Glomerular visceral epithelial cell (primary cell): Measurements from ENCODE around the gene ALDH1A2.
A peak's percentile ranks its signal among the peaks of the same experiment; 100 is the strongest.
"Not testable (repeated sequence)": the region's sequence is repeated elsewhere in the genome, so short reads cannot be mapped to it uniquely, and the experiment has no call there.

Experiments used
- DNase-seq: peaks from one replicate; pipeline ENCODE4 v3.0.0-alpha.2; 2016; ENCODE audit errors: extremely low spot score

Gene ALDH1A2

DNA sequence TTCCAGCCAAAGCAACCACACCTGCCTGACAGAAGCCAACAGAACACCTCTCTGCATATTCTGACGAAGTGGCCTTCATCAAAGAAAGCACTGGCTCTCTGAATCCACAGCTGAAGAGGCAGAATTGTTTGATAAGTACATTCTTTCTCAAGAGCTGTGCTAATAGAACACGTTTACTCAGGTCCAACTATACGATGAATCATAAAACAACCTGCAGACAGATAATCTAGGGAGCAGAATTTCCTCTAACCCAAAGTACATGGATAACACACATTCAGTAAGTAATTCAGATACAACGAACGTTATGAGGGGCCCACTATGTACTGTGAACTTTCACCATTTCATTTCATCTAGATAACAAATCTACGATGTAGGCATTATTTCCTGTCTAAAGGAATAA, 25.4 kb downstream of the ALDH1A2 start:
- DNase-seq, result no peak

DNA sequence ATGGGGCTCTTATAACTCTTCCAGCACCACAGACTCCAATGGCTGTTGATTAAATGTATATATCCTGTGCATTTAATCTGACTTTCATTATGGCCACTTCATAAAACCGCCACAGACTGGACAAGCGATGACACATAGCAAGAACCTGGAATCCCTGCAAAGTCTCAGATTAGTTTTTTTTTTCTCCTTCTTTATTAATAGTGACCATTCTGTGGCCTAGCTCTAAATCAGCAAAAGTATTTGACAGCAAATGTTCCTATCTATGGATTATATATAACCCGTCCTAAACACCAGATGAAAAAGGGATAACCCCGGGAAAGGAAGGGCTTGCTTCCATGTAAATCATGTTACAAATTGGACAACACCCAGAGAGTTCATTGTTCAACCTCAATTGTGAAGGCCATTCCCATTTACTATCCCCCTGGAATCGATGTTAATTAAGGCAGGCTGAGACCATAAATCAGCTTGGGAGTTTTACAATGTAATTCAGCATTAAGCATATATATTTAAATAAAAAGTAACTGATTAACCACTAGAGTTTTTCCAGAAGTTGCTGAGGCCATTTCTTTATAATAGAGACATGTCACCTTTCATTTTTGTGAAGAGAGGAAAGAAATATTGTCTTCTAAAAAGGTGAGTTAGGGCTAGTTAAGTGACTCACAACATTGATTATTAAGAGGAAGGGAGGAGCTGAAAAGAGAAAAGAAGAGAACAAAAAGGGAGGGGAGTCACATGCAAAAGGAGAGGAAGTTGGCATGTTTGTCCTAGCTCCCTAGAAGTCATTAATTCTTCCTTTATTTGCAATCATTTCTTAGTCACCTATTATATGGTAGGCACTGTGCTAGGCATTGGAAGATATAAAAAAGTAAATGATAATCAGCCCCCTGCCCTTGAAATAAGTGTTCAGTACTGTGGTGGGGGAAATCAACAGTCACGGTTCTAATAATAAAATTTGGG, 26.2 kb downstream of the ALDH1A2 start:
- no peak for DNase-seq

DNA sequence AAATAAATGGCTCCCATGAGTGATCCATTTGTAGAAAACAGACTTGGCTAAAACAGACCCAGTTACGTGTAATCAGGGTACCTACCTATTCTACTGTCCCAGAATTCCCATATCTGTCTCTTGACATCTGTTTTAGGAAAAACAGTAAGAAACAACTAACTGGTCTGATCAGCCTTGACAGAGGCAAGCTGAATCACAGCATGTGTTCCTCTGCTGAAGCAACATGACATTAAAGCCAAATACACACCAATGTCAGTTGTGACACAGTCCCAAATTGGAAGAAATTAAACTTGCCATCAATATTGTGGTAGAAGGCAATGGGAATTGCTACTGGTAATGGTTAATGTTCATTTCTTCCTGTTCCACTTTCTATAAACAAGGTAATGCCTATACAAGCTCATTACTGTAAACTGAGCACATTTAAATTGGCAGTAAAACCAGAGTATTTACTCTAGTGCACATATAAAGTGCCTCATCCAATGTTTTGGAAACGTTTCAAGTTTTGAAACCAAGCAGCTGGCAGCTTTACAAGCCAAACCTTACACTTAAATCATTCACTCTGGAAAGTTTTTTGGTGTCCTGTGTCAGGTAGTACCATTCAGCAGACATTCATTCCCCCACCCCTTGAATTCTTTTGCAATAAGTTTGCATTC, 27.0 kb downstream of the ALDH1A2 start:
- DNase-seq, result peak; percentile 14

DNA sequence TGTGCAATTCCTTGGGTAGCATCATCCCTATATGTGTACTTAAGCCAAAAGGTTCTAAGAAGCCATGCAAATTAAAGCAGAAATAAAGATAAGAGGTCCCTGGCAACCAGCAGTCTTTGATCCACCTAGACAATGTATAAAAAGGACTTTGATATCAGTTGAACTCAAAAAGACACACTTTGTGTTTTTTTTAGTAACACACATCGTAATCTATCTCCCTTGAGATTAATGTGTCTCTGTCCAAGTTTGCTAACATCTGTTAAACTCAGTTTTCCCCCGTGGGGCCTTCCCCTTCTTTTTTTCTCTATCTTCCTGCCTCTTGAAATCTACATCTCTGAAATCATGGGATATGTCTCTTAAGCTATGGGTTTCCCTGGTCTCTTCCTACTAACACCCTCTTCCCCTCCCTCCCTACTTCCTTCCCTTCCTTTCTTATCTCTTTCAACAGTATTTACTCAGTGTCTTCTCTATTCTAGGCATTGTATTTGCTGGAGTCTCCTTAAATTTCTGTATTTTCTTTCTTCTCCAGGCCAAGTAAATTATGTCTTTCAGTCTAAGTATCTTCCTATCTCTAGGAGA, 27.7 kb downstream of the ALDH1A2 start:
- no peak for DNase-seq

DNA sequence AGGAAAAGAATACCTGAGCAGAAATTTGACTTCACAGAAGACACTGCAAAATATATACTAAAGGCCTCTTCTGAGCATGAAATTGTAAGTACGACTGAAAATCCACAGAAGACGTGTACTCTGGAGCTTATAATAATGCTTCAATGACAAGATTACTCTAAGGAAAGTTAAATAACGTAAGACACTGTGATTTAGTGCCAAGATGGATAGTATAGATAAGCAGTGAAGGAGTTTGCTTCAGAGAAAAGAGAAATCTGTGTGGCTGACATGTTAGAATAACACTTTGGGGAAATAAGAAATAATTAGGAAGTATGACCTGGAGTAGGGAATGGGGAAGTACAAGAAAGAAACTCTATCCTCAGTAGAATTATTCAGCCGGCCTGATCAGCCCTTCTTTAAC, 28.9 kb downstream of the ALDH1A2 start:
- no peak for DNase-seq

DNA sequence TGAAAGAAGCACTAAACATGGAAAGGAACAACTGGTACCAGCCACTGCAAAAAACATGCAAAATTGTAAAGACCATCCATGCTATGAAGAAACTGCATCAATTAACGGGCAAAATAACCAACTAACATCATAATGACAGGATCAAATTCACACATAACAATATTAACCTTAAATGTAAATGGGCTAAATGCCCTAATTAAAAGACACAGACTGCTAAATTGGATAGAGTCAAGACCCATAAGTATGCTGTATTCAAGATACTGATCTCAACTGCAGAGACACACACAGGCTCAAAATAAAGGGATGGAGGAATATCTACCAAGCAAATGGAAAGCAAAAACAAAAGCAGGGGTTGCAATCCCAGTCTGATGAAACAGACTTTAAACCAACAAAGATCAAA, 37.1 kb downstream of the ALDH1A2 start:
- not testable (repeated sequence) for DNase-seq

DNA sequence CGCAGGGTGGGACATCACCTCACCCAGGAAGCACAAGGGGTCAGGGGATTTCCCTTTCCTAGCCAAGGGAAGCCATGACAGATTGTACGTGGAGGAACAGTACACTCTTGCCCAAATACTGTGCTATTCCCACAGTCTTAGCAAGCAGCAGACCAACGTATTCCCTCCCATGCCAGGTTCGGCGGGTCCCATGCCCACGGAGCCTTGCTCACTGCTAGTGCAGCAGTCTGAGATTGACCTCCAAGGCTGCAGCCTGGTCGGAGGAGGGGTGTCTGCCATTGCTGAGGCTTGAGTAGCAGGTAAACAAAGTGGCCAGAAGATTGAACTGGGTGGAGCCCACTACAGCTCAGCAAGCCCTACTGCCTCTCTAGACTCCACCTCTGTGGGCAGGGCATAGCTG, 39.0 kb downstream of the ALDH1A2 start:
- DNase-seq, result no peak

DNA sequence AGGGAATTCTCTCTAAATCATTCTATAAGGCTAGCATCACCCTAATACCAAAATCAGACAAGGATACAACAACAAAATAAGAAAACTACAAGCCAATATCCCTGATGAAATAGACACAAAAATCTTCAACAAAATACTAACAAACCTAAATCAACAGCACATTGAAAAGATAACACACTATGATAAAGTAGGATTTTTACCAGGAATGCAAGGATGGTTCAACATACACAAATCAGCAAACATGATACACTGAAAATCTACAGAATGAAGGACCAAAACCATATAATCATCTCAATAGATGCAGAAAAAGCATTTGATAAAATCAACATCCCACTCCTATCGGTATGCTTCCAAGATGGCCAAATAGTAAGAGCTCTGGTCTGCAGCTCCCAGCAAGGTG, 39.5 kb downstream of the ALDH1A2 start:
- no peak for DNase-seq

DNA sequence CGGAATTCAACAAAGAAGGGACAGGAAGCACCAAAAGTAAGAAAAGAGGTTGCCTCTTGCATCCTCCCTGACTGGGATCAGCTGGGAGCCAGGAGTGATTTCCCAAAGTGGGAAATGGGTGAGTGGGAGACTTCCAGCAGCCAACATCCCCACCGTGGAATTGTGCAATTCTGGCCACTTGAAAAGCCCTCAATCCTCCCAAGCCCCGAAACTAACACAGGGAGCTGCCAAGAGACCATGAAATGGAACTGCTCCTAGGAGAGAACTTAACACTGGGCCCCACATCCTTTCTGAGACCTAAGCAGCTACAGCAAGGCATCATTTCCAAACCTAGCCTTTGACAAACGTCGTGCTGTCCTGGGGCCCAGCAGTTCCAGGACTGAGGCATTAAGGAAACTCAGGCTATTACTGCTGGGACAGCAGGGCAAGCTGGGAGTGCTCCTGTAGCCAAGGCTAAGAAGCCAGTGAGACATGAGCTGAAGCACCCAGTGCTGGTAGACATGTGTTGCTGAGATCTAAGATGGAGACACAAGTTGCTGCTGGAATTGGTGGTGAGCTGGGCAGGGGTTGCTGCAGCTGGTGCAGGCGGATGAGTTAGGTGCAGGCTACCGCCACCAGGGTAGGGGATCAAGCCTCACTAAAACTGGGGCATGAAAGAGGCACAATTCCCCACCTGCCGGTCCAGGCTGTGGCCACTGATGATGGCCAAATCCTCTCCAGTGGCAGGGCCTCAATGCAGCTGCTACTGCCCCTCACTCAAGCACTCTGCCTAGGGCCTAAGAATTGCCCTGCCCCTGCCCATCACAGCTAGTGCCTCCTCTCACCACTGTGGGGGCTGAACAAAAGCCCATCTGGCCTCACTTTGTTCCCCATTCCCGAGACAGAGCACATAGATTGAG, 43.9 kb downstream of the ALDH1A2 start:
- no peak for DNase-seq

DNA sequence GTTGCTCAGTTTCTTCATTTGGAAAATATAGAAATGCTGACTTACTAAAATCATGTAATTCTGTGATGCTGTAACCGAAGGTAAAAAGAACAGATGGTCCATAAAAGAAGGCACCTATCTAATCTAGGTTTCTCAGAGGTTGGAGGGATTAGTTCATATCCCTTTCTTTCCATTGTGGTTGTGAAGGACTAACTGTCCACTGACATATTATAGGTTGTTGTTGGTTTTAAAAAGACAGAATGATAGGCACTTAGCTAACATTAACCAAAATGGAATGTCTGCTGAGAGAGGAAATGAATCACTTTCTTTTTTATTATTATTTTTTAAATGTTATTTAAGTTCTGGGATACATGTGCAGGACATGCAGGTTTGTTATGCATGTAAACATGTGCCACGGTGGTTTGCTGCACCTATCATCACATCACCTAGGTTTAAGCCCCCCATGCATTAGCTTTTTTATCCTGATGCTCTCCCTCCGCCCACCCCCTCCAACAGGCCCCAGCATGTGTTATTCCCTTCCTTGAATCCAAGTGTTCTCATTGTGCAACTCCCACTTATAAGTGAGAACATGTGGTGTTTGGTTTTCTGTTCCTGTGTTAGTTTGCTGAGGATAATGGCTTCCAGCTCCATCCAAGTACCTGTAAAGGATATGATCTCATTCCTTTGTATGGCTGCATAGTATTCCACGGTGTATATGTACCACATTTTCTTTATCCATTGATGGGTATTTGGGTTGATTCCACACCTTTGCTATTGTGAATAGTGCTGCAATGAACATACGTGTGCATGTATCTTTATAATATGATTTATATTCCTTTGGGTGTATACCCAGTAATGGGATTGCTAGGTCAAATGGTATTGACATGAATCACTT, 45.8 kb downstream of the ALDH1A2 start:
- peak; percentile 0 for DNase-seq

DNA sequence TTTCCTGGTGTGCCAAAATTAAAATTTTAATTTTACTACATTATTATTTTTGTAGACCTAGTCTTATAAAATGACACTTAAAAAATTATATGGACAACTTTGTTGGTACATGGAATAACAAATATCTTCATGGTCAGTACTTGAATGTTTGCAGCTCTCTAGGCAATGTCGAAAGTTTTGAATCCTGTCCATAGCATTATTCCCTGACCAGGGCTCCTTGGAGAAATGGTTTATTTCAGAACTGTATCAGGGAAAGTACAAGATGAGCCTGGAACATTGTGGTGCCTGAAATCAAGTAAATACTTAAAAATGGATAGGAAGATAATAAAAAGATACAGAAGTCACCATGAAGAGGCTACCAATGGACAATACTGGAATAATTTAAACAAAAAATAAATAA, 47.6 kb downstream of the ALDH1A2 start:
- no peak for DNase-seq

DNA sequence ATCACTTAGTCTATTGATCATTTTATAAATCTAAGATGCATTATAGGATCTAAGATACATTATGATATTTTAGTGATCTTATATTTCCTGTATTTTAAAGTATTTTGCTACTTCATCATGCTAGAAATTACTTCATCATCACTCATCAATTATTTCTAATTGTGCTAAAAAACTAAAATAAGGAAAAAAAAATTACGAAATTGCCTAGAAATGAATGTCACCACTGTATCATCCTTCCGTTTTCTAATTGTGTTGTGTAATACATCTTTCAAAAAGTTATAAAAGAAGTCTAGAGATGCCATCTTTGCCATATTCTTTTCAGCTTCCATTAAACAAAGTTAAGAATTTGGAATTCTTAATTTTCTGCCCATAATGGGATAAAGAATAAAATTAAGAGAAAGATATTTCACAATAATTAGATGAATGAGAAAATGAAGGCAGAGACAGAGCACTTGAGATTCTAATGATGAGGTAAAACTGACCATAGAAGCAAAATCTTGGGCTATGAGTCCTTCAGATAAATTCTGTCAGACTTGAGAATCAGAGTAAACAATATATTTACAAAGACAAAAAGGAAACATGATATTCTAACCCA, 48.8 kb downstream of the ALDH1A2 start:
- DNase-seq, result no peak

DNA sequence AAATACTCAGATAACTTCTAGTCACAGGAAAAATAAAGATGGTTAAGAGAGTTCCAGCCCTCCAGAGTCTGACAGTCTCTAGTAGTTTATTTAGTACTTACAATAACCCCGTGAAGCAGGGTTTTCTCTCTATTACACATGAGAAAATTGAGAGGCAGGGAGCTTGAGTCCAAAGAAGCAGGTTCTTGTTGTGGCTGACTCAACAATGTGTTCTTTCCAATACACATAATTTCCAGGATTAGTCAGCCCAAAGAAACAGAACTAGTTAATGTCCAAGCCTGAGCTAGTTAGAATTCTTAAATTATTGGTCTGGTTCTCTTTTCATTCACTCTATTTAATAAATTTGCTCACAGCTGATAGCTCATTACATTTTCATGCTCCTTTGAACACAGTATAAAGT, 49.9 kb downstream of the ALDH1A2 start:
- DNase-seq, result no peak

DNA sequence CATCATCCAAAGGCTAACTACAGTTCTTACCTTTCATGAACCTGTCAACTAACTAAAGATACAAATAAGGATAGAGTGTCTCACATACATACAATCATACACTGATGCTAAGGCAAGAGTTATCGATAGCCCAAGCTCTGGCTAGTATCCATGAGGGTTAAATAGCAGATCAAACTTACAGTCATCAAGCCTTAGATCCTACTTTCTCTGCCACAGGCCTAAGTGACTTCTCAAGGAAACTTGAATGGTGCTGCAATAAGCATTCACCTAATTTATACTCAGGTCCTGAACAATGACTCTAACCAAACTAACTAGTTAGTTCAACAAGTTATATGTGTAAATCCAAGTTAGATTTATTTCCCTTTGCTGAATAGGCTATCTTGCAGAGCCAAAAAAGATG, 51.0 kb downstream of the ALDH1A2 start:
- DNase-seq, result no peak

DNA sequence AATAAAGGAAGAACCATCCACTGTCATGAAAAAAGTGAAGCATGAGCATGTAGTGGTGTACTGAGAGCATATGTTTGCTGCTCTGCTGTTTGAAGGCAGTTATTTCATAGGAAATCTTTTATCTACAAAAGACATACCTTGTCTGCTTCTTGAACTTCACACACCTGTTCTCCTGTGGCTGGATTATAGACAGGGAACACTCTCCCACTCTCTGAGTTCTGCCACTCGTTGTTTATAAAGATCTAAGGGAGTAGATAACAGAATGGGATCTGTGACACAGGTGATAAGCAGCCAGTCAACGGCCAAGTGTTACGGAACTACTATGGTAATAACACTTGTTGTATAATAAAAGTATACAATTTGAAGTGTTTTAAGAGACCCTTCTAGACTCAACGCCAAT, 51.5 kb downstream of the ALDH1A2 start:
- DNase-seq, result no peak

DNA sequence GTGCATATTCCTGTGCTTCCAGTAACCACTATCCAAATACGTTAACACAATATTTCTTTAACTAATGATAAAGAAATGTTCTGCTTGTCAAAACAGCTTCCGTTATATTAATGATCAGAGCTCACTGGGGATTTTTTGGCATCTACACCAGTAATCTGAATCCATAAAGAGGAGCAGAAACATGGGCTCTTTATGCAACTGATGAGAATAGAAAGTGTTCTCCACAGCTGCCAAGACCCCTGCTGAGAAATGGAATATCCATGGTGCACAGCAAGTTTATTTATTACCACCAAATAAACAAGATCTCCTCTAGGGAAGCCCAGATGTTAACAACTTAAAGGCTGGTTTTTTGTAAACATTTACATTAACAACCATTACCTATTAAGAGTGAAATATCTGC, 54.5 kb downstream of the ALDH1A2 start:
- no peak for DNase-seq

DNA sequence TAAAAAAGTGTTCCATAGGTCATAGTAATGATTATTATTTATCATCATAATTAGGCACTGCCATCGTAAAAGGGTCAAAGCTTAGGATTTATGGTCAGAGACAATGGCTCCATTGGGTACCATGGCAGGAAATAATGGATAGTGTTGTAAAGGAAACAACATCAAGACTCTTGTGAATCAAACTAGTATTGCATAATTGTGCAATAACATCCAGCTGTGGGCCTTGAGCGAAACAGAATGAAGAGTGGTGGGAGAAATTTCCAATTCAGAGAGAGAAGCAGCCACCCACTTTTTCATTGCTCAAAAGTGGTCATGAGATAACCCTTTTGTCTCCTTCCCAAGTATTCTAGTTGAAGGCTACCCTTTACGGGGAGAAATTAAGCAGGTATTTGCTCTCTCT, 61.7 kb downstream of the ALDH1A2 start:
- no peak for DNase-seq

DNA sequence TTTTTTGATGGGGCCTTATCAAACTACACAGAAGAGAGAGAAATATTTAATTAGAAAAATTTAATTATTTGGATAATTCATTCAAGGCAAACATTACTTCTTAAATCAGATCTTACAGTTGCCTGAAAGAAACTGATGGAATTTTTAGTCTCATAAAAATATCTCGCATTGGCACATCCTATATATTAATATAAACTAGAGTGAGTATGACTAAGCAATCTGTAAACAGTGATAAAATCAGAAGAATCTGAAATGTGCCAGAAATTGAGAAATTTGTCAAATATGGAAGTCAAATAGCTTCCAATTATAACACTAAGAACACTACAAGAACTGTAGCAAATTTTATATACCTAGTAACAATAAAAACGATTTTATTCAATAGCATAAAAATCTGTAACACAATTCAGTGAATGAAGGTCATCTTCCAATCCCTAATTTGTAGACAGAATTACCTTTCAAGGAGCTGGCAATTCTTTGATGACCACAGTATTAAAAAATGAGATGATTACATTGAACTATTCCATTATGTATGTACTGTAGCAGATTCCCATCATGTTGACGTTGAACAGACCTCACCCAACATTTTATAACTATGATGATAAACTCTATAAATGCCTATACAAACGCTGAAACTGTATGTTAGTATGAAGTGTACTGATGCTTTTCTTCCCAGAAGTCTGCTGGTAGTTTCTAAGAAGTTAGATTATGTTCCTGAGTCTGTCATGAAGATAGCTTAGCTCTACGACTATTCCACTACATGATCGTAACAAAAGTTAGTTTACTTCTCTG, 63.0 kb downstream of the ALDH1A2 start:
- DNase-seq, result no peak

DNA sequence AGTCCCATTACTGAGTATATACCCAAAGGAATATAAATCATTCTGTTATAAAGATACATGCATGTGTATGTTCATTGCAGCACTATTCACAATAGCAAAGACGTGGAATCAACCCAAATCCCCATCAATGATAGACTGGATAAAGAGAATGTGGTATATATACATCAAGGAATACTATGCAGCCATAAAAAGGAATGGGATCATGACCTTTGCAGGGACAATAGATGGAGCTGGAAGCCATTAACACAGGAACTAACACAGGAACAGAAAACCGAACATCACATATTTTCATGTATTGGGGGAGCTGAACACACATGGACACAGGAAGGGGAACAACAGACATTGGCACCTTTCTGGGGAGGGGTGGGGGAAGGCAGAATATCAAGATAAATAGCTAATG, 65.8 kb downstream of the ALDH1A2 start:
- not testable (repeated sequence) for DNase-seq

DNA sequence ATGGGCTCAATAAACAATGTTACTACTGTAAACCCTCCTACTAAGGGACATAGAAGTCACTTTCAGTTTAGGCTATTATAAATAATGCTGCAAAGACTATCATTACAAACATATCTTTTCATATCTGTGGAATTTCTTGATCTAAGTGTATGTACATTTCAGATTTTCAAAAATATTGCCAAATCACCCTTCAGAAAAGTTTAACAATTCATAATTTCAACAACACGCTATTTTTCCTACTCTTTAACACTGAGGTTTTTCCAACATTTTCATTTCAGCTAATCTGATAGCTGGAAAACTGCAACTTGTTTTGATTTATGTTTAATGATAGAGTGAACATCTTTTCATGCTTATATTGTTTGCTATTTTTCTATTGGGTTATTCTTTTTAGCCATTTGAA, 69.0 kb downstream of the ALDH1A2 start:
- no peak for DNase-seq
